Inflammatory macrophage treated with lipopolysaccharide for 1 hour (primary cell): ENCODE data around the gene ETFA.

ENCODE experiments used
- DNase-seq, 2 donors: peaks; one replicate each; pipeline ENCODE4 v3.0.0-alpha.2; 2020 to 2022

The ETFA gene

DNA sequence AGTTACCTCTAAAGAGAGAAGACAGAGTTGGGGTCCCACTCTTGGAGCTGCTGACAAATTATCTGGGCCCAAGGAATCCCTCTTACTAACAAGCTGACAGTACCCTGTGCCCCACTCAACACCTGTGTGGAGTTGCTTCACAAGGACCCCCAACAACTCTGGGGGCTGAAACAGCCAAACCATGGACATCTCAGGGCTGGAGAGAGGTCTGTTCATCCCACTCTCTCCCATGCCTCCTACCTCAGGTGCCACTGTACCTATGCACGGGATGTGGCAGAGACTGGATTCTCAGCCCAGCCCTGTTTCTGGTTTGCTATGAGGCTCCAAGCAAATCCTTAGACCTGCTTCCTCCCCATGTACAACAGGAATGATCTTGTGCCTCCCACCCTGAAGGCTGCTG lies 101.7 kb downstream of the ETFA start:
- DNase-seq: no peak

DNA sequence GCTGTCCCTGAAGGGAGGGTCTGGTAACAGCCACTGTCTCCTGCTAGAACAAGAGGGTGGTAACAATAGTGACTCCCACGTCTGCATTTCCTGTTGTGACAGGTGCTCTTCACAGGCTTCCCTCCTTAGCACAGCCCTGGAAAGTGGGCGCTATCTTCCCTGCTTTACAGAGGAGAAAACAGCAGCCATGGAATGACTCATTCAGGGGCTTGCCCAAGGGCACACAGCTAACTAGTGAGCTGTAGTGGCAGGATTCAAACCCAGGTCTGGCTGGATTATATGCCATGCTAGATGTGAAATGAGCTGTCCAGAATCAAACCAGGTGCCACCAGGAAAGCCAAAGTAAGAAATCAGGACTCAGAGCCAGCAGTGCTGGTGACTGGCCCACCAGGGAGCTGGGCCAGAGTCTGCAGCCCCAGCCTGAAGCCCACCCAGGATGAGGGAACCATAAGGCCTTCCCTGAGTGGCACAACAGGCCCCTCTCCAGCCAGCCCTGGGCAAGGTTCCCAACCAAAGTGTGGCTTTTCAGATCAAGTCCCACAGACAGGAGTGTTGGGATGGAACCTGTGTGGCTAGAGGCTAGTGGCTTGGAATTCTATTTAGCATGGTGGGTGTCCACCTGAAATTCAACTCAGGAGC lies 102.4 kb downstream of the ETFA start:
- no peak for DNase-seq

DNA sequence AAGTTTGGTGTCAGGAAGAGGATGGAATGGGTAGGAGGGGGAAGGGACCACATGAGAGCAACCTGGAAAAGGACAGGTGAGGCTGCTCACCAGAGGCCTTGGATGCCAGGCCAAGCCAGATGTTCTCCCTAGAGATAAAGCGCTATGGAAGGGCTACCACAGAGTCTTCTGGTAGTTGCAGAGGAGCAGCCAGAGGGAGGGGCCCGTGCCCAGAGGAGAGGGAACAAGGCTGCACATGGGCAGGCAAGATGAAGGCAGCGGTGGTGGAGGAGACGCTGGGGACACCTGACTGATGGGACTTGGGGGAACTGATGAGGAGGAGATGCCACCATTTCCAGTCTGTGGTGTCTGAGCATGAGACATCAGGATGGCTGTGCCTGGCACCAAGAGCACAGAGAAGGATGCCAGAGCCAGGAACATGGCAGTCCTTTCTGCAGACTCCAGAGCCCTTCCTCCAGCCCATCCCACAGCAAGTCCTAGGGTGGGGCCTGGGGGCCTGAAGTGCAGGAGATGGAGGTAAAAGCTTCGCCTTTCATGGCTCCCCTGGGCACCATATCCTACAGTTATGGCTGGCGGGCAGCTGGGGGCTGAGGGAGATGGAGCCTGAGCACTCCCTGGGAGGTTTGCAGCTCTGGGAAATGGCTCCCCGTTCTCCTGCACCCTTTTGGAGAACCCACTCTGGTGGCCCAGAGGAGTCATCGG lies 103.0 kb downstream of the ETFA start:
- DNase-seq: no peak

DNA sequence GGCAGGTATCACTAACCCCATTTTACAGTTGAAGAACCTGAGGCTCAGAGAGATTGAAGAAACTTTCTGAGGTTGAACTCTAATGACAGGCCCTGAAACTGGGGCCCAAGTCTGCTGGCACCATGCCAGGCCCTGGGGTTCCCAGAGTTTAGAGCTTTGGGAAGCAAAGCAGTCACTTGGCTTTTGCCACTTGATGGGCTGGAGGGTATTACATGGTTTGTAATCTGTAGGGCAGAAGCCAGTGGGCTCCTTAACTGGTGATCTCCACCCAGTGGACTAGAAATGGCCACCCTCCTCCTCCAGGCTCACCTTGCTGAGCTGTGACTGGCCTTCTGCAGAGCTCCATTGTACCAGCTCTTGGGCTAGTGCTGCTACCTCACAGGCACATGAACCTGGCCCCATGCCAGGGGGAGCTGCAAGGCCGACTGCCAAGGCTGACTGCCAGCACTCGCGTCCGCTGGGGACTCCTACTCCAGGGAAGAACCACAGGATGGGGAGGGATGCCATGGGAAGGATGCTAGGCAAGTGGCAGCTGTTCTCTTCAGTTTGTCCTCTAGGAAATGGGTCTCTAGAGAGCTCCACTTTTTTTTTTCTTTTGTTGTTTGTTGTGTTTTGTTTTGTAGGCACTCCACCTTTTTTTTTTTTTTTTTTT lies 104.8 kb downstream of the ETFA start:
- no peak for DNase-seq

GRCh38 chr15:76204916-76205460 lies 106.3 kb downstream of the ETFA start:
- no peak for DNase-seq

- no peak for DNase-seq
These were observed 107.0 kb downstream of the ETFA start for GRCh38 chr15:76204109-76204845.

- DNase-seq: no peak
These were observed 107.7 kb downstream of the ETFA start for GRCh38 chr15:76203346-76204108.

GRCh38 chr15:76201536-76202255 lies 109.6 kb downstream of the ETFA start:
- DNase-seq: no peak

DNA sequence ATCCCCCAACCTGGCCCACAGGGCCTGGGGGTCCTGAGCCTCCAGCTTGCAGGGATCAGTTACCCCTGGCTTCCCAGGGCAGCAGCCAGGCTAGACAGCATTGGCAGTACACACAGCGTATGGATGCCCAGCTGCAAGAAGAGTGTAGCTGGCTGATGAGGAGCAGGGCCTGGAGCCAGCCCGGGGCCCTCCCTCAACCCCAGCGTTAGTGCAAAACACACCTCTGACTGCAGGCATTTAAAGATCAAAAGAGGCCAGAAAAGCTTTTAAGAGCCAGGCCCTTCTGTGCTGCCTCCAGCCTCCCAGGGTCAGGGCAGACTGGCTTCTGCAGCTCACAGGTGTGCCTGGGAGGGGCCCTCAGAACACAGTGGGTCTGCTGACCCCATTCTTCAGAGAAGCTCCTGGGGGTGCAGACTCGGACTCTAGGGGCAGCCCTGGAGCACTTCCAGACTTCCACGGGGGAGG lies 110.6 kb downstream of the ETFA start:
- DNase-seq: no peak

DNA sequence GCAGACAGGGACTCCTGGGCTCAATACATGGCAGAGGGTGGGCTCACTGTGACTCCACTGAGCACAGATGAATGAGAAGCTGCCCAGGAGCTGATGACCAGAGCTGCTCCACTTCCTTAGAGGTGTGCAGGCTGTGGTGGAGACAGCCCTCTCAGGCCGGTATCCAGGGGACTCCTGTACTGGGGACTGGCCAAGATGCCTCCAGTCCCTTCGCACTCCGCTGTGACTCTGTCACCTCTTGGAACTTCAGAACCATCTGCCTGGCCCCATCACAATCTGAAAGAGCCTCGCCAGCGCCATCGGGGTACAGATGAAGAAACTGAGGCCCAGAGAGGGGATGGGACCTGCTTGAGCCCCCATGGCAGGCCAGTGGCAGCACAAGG lies 111.2 kb downstream of the ETFA start:
- no peak for DNase-seq

GRCh38 chr15:76199106-76200082 lies 111.9 kb downstream of the ETFA start:
- no peak for DNase-seq

DNA sequence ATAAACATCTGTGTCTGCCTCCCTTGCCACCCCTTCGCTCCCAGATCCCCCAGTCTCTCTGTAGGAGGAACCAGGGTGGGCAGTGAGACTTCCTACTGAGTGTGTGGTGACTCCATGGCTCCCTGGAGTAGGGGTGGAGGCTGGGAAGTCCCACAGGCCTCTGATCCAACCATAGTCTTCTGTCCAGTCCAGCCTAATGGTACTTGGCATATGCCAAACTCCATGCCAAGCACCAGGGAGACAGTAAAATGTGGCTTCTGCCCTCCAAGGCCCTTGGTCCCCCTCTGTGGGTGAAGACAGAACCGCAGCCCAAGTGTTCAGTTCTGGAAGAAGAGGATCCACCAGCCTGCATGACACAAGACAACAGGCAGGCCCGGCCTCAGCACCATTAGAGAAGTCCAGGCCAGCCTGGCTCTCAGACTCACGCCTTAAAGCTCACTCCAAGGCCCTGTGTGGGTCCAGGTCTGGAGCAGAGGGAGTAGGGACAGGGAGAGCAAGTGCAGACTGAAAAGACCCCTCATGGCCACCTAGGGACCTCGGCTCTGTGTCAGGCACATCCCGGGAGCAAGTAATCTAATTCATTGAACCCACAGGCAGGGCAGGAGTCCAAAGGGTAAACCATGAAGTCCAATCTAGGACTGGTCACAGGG lies 112.7 kb downstream of the ETFA start:
- DNase-seq: no peak

DNA sequence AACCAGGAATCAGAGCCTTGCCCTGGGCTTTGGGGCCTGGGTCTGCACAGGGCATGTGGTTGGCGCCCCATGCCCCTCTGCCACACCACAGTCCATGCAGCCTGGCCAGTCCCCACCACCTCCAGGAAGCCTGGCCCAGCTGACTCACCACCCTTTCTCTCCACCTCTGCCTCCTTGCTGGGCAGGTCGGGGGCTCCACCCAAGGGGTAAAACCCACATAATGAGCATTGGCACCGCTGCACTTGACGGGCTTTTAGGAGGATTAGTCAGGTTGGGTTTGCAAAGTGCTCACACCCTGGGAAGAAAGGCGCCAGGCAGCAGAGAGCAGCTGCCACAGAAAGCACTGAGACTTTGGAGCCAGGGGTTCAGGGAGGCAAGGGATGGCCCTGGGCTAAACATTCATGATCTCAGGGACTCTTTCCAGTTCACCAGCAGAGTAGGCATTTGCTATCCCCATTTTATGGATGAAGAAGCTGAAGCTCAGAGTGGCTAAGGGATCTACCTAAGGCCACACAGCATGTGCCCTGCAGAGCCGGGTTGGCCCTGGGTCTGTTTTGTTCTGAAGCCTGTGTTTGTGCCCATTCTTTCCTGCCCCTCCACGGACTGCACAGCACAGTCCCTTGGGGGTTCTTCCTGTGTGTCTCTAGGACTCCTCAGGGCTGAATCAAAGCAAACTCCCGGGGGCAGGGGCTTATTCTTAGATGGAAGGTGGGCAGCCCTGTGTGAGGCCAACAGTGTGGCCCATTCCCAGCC lies 113.4 kb downstream of the ETFA start:
- no peak for DNase-seq

DNA sequence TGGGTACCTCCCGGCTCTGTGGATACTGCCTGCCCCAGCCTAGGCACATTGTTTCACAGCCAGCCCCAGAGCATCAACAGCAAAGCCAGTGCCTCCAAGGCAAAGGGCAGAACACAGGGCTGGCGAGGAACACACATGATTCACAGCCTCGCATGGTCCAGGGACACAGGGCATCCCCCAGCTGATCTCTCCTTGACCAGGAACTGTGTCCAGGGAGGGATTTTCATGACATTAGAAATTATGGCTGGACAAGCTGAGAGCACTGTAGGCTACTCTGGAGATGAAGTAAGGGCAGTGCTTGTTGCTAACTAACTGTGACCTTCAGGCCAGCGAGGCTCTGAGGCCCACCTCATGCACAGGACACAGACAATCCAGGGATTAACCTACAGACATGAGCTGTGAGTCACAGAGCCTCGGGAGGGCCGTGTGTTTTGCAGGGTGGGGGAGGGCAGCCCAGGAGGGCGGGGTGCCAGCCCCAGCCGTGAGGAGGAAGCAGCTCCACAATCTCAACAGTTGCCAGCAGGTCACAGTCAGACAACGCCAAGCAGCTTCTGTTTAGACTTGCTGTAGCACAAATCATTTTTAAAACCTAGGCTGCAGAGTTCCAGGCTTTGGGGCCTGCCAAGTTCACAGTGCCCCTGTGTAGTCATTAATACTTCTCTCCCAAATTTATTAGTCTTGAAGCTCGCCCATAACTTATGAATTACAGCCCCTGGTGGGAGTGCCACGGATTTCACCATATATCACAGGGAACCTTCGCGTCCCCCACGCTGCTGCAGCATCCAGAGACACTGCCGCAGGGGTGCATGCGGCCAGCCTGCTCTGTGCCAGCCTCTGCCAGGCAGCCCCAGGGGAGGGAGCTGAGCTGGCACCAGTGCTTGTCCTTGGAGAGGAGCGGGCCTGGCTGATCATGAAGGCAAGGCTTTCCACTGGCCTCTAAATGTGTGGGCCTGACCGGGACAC lies 114.7 kb downstream of the ETFA start:
- peak; percentile 22 to 29 for DNase-seq

DNA sequence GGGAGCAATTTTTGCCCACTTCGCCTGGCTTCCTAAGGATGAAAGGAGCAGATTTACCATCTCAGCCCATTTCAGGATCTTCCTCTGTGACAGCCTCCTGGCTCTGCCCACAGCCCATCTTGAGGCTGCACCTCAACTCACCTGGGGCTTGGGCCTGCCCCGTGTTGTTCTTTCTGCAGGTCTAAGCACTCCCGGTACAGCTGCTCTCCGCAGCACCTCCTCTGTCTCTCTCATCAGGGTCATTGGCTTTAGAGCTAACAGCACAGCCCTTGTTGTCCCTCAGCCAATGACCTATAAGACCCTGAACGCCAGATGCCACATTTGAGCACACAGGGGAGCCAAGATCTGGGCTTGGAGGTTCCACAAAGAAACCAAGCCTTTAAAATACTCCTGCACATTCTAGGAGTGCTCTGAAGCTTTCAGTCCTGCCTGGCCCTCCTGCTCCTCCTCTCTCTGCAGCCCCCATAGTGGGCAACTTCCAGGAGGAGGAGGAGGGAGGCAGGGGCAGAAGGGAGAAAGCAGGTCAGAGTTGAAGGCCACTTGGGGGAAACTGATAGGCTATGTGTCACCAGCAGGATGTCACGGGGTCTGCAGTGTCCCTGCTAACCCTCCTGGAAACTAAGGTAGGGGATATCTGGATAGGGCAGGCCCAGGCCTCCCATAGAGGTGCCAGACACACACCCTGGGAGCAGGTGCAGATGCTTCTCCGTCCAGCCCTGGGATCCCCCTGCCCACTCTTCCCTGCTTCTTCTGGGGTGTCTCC lies 115.6 kb downstream of the ETFA start:
- no peak for DNase-seq

- no peak for DNase-seq
These were observed 117.3 kb downstream of the ETFA start for GRCh38 chr15:76193934-76194333.

GRCh38 chr15:76192715-76193114 lies 118.6 kb downstream of the ETFA start:
- no peak for DNase-seq
